Neural cell (in vitro differentiated cells): ENCODE measurements around the gene MIEN1.

Source experiments
- EZH2 ChIP-seq: fragments of 200-600, 300-800 bp; shearing (Covaris generic), sonication (generic); IDR thresholded peaks from 2 replicates; pipeline ENCODE4 v1.6.1; 2014; ENCODE audit warnings: antibody characterized with exemption, low read length, borderline replicate concordance, mild to moderate bottlenecking; ENCODE audit not compliant: insufficient read depth, poor library complexity, severe bottlenecking
- TAF1 ChIP-seq: IDR thresholded peaks from 2 replicates; pipeline ENCODE4 v1.6.1; 2012; ENCODE audit warnings: low read depth
- TF ChIP-seq, protein P1 (sequence below): fragments of 450-650 bp; IDR thresholded peaks from 2 replicates; pipeline ENCODE4 v1.5.1; 2014; ENCODE audit warnings: antibody characterized with exemption, mild to moderate bottlenecking, moderate library complexity; ENCODE audit not compliant: poor library complexity, severe bottlenecking

DNA sequence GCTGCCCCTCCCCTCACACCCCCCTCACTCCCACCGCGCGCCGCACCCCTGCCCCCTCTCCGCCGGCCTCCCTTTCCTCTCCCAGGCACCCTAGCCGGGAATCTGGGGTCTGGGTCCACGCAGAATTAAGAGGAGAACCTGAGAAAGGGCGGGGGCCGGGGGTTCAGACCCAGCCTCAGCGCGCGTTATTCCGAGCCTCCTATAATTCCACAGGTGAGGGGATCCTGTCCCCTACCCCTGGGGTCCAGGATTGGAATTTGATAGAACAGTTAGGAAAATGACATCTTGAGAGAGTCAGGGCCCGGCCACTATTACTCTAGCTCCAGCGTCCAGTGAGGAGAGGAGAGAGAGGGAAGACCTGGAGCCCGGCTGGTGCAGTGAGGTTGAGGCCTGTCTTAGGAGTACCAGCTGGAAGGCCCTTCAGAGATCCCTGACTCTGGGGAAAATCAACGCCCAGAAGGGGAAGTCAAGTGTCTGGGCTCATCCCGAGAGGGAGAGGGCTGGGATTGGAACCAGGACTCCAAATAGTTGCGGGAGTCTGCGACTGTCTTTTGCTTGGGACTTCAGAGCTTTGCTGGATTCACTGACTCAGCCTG, 24.7 kb upstream of the MIEN1 start:
- TF ChIP-seq TAF1 = no peak
- no peak for TF ChIP-seq EZH2
- TF ChIP-seq, protein P1, sequence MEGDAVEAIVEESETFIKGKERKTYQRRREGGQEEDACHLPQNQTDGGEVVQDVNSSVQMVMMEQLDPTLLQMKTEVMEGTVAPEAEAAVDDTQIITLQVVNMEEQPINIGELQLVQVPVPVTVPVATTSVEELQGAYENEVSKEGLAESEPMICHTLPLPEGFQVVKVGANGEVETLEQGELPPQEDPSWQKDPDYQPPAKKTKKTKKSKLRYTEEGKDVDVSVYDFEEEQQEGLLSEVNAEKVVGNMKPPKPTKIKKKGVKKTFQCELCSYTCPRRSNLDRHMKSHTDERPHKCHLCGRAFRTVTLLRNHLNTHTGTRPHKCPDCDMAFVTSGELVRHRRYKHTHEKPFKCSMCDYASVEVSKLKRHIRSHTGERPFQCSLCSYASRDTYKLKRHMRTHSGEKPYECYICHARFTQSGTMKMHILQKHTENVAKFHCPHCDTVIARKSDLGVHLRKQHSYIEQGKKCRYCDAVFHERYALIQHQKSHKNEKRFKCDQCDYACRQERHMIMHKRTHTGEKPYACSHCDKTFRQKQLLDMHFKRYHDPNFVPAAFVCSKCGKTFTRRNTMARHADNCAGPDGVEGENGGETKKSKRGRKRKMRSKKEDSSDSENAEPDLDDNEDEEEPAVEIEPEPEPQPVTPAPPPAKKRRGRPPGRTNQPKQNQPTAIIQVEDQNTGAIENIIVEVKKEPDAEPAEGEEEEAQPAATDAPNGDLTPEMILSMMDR = no peak
